OCI-LY7 (cell line): ENCODE measurements around the gene KRT80. TPM values are rescaled to one million over a fixed set of nuclear protein-coding genes. Genes with fewer than 3 reads are reported as not detected.

Experiments used
- BruUV-seq: library from RNA; stranded (reverse); fragments of 400-500 nt; replicated peaks from 2 replicates; lab custom pipeline; 2021; lab: Mats Ljungman, UMichigan
- CTCF ChIA-PET: fragments of 300-600 bp; sonication (Branson Sonifier 250); formaldehyde crosslinking; loops from one replicate; lab custom pipeline; 2022; ENCODE audit warnings: antibody characterized with exemption; ENCODE audit not compliant: unreplicated experiment; lab: Charles Lee
- POLR2A ChIA-PET: fragments of 300-600 bp; sonication (Branson Sonifier 250); formaldehyde crosslinking; loops from one replicate; lab custom pipeline; 2022; ENCODE audit warnings: antibody characterized with exemption; lab: Charles Lee
- DNase-seq: peaks from one replicate; pipeline ENCODE4 v3.0.0-alpha.2; 2015; ENCODE audit warnings: low spot score
- H2AFZ ChIP-seq: fragments of 200-600 bp; sonication (generic), shearing (Covaris generic); 2 replicates; pipeline ENCODE4 v1.6.1; 2014; ENCODE audit warnings: mild to moderate bottlenecking, antibody characterized with exemption, low read length, moderate library complexity
- H3K27ac ChIP-seq: fragments of 200-600 bp; sonication (generic); 2 replicates; pipeline ENCODE4 v1.5.1; 2014; ENCODE audit warnings: mixed run types, low read depth, mild to moderate bottlenecking, moderate library complexity, low read length, inconsistent platforms; ENCODE audit not compliant: poor library complexity, severe bottlenecking
- H3K36me3 ChIP-seq: fragments of 200-600 bp; sonication (generic); 2 replicates; pipeline ENCODE4 v1.6.1; 2014; ENCODE audit warnings: mild to moderate bottlenecking, antibody characterized with exemption, low read length, moderate library complexity, mixed read lengths; ENCODE audit not compliant: insufficient read depth
- H3K4me1 ChIP-seq: fragments of 200-600 bp; sonication (generic); 2 replicates; pipeline ENCODE4 v1.5.1; 2014; ENCODE audit warnings: mild to moderate bottlenecking, low read length; ENCODE audit not compliant: insufficient read depth, poor library complexity, severe bottlenecking
- H3K4me2 ChIP-seq: fragments of 200-600 bp; sonication (generic); 2 replicates; pipeline ENCODE4 v1.6.1; 2014; ENCODE audit warnings: mild to moderate bottlenecking, low read length
- H3K4me3 ChIP-seq: fragments of 200-600 bp; sonication (generic); 2 replicates; pipeline ENCODE4 v1.5.1; 2014; ENCODE audit warnings: mild to moderate bottlenecking, low read depth, low read length; ENCODE audit not compliant: poor library complexity, severe bottlenecking
- H3K79me2 ChIP-seq: fragments of 200-600 bp; sonication (generic); 2 replicates; pipeline ENCODE4 v1.6.1; 2016; ENCODE audit warnings: low read depth, mild to moderate bottlenecking, low read length, moderate library complexity, mixed read lengths; ENCODE audit not compliant: insufficient read depth
- H3K9me2 ChIP-seq: fragments of 200-600 bp; sonication (generic); 2 replicates; pipeline ENCODE4 v1.6.1; 2016; ENCODE audit warnings: mild to moderate bottlenecking, low read length, mixed read lengths; ENCODE audit not compliant: insufficient read depth
- H3K9me3 ChIP-seq: fragments of 200-600 bp; sonication (generic); 2 replicates; pipeline ENCODE4 v1.6.1; 2014; ENCODE audit warnings: mild to moderate bottlenecking, mixed run types, low read length, mixed read lengths
- H4K20me1 ChIP-seq: fragments of 200-600 bp; sonication (generic); 2 replicates; pipeline ENCODE4 v1.6.1; 2014; ENCODE audit warnings: mild to moderate bottlenecking, antibody characterized with exemption, low read length, moderate library complexity, mixed read lengths; ENCODE audit not compliant: insufficient read depth
- EZH2phosphoT487 ChIP-seq: fragments of 200-600 bp; sonication (generic); IDR thresholded peaks from 2 replicates; pipeline ENCODE4 v1.6.1; 2018; ENCODE audit warnings: low read depth, borderline replicate concordance, mild to moderate bottlenecking, mixed run types, antibody characterized with exemption, low read length, moderate library complexity, mixed read lengths
- intact Hi-C: fragments of 100-400 bp; cut with micrococcal nuclease; formaldehyde crosslinking; loops from one replicate; pipeline ENCODE4 v1.10.0; 2022; ENCODE audit not compliant: unreplicated experiment
- total RNA-seq, 2 experiments: library from RNA; depleted of rRNA in 1 of 2; stranded (reverse); fragments of >200 nt in 1 of 2; shearing (Covaris generic) in 1 of 2; gene quantifications; 2 replicates each; pipeline ENCODE4 v1.2.3, GENCODE V29; 2014 to 2022
- TF ChIP-seq, protein P1 (sequence below): fragments of 200-600 bp; sonication (generic); conservative IDR thresholded peaks from 2 replicates; pipeline ENCODE4 v1.5.1; 2014; ENCODE audit warnings: mild to moderate bottlenecking, antibody characterized with exemption, low read length, moderate library complexity, mixed read lengths

Gene KRT80
- total RNA-seq, 2 experiments from 2014 or later, result not detected

DNA sequence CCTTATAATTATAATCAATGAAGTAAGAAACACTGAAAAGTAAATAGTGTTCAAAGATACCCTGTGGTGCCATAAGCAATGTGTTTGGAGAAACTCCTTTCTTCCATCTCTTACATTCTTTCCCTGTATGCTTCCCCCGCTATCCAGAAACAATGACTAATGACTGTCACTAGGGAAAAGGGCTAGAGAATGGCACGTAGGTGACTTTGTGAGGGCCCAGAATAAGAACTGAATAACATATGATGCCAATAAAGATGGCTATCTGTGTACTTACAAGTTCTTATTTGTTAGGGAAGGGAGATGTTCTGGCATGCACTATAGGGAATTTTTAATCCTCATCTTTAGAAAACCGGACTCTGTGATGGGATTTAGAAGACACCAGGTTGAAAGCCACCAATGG lies 36.6 kb upstream of the KRT80 start:
- TF ChIP-seq, protein P1, sequence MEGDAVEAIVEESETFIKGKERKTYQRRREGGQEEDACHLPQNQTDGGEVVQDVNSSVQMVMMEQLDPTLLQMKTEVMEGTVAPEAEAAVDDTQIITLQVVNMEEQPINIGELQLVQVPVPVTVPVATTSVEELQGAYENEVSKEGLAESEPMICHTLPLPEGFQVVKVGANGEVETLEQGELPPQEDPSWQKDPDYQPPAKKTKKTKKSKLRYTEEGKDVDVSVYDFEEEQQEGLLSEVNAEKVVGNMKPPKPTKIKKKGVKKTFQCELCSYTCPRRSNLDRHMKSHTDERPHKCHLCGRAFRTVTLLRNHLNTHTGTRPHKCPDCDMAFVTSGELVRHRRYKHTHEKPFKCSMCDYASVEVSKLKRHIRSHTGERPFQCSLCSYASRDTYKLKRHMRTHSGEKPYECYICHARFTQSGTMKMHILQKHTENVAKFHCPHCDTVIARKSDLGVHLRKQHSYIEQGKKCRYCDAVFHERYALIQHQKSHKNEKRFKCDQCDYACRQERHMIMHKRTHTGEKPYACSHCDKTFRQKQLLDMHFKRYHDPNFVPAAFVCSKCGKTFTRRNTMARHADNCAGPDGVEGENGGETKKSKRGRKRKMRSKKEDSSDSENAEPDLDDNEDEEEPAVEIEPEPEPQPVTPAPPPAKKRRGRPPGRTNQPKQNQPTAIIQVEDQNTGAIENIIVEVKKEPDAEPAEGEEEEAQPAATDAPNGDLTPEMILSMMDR, result no peak
- no peak for TF ChIP-seq EZH2phosphoT487
- H3K9me3 ChIP-seq, result no peaks in the 10 kb centered on the region
- no peak overlapping the region for H2AFZ ChIP-seq
- CTCF ChIA-PET, result no interaction called here
- H4K20me1 ChIP-seq, result no peaks in the 10 kb centered on the region
- H3K4me2 ChIP-seq, result no peak overlapping the region
- H3K27ac ChIP-seq, result no peak overlapping the region
- H3K9me2 ChIP-seq, result no peaks in the 10 kb centered on the region
- intact Hi-C loops, result no loop called here
- H3K4me1 ChIP-seq, result no peaks in the 10 kb centered on the region
- H3K79me2 ChIP-seq, result no peaks in the 10 kb centered on the region
- BruUV-seq, result no TSS peak
- no peaks in the 10 kb centered on the region for H3K36me3 ChIP-seq
- POLR2A ChIA-PET, result no interaction called here
- no peak overlapping the region for H3K4me3 ChIP-seq
- DNase-seq, result no peak

DNA sequence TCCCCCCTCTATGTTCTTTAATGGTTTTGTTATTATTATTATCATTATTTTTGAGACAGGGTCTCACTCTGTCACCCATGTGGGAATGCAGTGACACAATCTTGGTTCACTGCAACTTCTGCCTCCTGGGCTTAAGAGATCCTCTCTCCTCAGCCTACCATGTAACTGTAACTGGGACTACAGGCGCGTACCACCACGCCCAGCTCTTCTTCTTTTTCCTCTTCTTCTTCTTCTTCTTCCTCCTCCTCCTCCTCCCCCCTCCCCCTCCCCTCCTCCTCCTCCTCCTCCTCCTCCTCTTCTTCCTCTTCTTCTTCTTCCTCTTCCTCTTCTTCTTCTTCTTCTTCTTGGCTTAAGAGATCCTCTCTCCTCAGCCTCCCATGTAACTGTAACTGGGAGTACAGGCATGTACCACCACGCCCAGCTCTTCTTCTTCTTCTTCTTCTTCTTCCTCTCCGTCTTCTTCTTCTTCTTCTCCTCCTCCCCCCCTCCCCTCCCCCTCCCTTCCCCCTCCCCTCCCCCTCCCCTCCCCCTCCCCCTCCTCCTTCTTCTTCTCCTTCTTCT lies 35.9 kb upstream of the KRT80 start:
- H3K36me3 ChIP-seq, result no peaks in the 10 kb centered on the region
- TF ChIP-seq, protein P1, result no peak
- no peak for TF ChIP-seq EZH2phosphoT487
- H3K27ac ChIP-seq, result no peak overlapping the region
- no peaks in the 10 kb centered on the region for H3K79me2 ChIP-seq
- no peaks in the 10 kb centered on the region for H3K9me2 ChIP-seq
- BruUV-seq, result no TSS peak
- H3K4me2 ChIP-seq, result no peak overlapping the region
- ChIA-PET CTCF (interaction anchor here (0.6 kb wide), 1 partner anchor 99 kb away, joined by 3 read pairs; no protein-coding TSS in a partner anchor), POLR2A (no interaction called here)
- H4K20me1 ChIP-seq, result no peaks in the 10 kb centered on the region
- intact Hi-C loops, result no loop called here
- H3K4me1 ChIP-seq, result no peaks in the 10 kb centered on the region
- H3K4me3 ChIP-seq, result no peak overlapping the region
- H2AFZ ChIP-seq, result no peak overlapping the region
- no peak for DNase-seq
- no peaks in the 10 kb centered on the region for H3K9me3 ChIP-seq

GRCh38 chr12:52226446-52226845 lies 34.6 kb upstream of the KRT80 start:
- intact Hi-C loops, result no loop called here
- ChIA-PET POLR2A (no interaction called here), CTCF (interaction anchor here (1.1 kb wide), 1 partner anchor 70 kb away, joined by 3 read pairs; no protein-coding TSS in a partner anchor)
- H3K4me1 ChIP-seq, result no peaks in the 10 kb centered on the region
- H3K36me3 ChIP-seq, result no peaks in the 10 kb centered on the region
- no peaks in the 10 kb centered on the region for H4K20me1 ChIP-seq
- no TSS peak for BruUV-seq
- no peaks in the 10 kb centered on the region for H3K79me2 ChIP-seq
- H3K4me2 ChIP-seq, result no peak overlapping the region
- no peak overlapping the region for H2AFZ ChIP-seq
- no peak overlapping the region for H3K27ac ChIP-seq
- no peak for DNase-seq
- TF ChIP-seq EZH2phosphoT487, result no peak
- TF ChIP-seq, protein P1, result no peak
- no peaks in the 10 kb centered on the region for H3K9me2 ChIP-seq
- H3K4me3 ChIP-seq, result no peak overlapping the region
- H3K9me3 ChIP-seq, result no peaks in the 10 kb centered on the region
